Measurements from ENCODE around the gene TPSAB1. TPM values are rescaled to one million over a fixed set of nuclear protein-coding genes. Genes with fewer than 3 reads are reported as not detected.

TPSAB1 gene
- total RNA-seq, 1 donor from 2014 or later = not detected

DNA sequence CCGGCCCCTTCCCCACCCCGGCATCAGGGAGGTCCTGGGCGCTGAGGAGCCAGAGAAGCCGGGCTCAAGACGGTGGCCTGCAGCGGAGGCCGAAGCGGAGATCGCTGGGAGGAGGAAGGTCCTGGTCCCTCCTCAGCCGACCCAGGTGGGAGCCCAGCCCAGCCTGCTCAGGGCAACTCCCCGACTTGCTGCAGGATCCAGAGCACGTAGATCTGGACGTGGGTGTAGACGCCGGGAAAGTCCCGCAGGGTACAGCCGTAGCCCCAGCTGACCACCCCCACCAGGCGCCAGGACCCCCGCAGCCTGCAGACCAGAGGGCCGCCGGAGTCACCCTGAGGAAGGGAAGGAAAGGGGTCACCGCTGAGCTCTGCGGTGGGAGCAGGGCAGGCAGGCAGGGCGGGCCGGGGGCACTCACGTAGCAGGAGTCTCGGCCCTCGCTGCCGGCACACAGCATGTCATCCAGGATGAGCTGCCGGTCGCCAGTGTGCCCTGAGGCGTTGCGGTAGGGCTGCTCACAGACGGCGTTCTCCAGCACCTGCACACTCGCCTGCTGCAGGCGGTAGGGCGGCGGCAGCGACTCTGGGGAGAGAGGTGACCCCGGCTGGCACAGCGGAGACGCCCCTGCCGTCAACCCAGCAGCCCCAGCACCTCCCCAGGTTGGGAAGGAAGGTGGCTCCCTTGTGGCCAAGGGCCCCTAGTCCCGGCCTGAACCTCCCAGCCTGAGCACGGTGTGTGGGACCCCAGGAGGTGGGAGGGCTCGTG lies 20.8 kb downstream of the TPSAB1 start:
- Mint-ChIP-seq H3K4me1 (ENCODE audit: low read depth, unreplicated experiment) (no peaks in the 10 kb centered on the region), H3K36me3 (ENCODE audit: low read depth, unreplicated experiment) (no peaks in the 10 kb centered on the region), H3K27me3 (ENCODE audit: low read depth, unreplicated experiment) (peaks cover 32% of the 10 kb centered on the region), H3K27ac (ENCODE audit: unreplicated experiment) (no peak overlapping the region), H3K4me3 (ENCODE audit: unreplicated experiment) (no peak overlapping the region), H3K9me3 (ENCODE audit: unreplicated experiment) (peaks cover 5% of the 10 kb centered on the region)
- no peaks in the 10 kb centered on the region for H3K9me3 ChIP-seq (ENCODE audit: insufficient read depth, low read depth, low read length)
- no peak overlapping the region for H3K9ac ChIP-seq (ENCODE audit: low read length)
- FAIRE-seq (no peak), DNase-seq (ENCODE audit: low read depth) (no peak)
- no peaks in the 10 kb centered on the region for H3K36me3 ChIP-seq (ENCODE audit: insufficient read depth, low read length)
- TF ChIP-seq EZH2 (IDR thresholded peaks at IDR 0.05; ENCODE audit: insufficient read depth, low read length) = peak; percentile 30
- TF ChIP-seq, protein P1, sequence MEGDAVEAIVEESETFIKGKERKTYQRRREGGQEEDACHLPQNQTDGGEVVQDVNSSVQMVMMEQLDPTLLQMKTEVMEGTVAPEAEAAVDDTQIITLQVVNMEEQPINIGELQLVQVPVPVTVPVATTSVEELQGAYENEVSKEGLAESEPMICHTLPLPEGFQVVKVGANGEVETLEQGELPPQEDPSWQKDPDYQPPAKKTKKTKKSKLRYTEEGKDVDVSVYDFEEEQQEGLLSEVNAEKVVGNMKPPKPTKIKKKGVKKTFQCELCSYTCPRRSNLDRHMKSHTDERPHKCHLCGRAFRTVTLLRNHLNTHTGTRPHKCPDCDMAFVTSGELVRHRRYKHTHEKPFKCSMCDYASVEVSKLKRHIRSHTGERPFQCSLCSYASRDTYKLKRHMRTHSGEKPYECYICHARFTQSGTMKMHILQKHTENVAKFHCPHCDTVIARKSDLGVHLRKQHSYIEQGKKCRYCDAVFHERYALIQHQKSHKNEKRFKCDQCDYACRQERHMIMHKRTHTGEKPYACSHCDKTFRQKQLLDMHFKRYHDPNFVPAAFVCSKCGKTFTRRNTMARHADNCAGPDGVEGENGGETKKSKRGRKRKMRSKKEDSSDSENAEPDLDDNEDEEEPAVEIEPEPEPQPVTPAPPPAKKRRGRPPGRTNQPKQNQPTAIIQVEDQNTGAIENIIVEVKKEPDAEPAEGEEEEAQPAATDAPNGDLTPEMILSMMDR (IDR thresholded peaks at IDR 0.05; ENCODE audit: insufficient read depth, low read depth, low read length) = no peak
- no peak overlapping the region for H2AFZ ChIP-seq (ENCODE audit: low read depth, low read length)
- H3K4me3 ChIP-seq (ENCODE audit: insufficient read depth, low read depth, low read length) = no peak overlapping the region
- H3K4me1 ChIP-seq (ENCODE audit: insufficient read depth, low read length) = no peaks in the 10 kb centered on the region
- H3K27me3 ChIP-seq (ENCODE audit: insufficient read depth, low read length) = peaks cover 26% of the 10 kb centered on the region
- no peaks in the 10 kb centered on the region for H3K79me2 ChIP-seq (ENCODE audit: insufficient read depth, low read length)
- no peaks in the 10 kb centered on the region for H4K20me1 ChIP-seq (ENCODE audit: insufficient read depth, low read length)
- no peak overlapping the region for H3K4me2 ChIP-seq (ENCODE audit: low read length)
- H3K27ac ChIP-seq (ENCODE audit: low read depth, low read length) = no peak overlapping the region

- Mint-ChIP-seq H3K27ac (ENCODE audit: unreplicated experiment) (no peak overlapping the region), H3K4me3 (ENCODE audit: unreplicated experiment) (no peak overlapping the region), H3K4me1 (ENCODE audit: low read depth, unreplicated experiment) (no peaks in the 10 kb centered on the region), H3K27me3 (ENCODE audit: low read depth, unreplicated experiment) (peaks cover 33% of the 10 kb centered on the region), H3K9me3 (ENCODE audit: unreplicated experiment) (peaks cover 5% of the 10 kb centered on the region), H3K36me3 (ENCODE audit: low read depth, unreplicated experiment) (no peaks in the 10 kb centered on the region)
- H3K4me3 ChIP-seq (ENCODE audit: insufficient read depth, low read depth, low read length) = no peak overlapping the region
- H2AFZ ChIP-seq (ENCODE audit: low read depth, low read length) = no peak overlapping the region
- DNase-seq (ENCODE audit: low read depth) (no peak), FAIRE-seq (no peak)
- H3K4me1 ChIP-seq (ENCODE audit: insufficient read depth, low read length) = no peaks in the 10 kb centered on the region
- no peaks in the 10 kb centered on the region for H4K20me1 ChIP-seq (ENCODE audit: insufficient read depth, low read length)
- H3K9me3 ChIP-seq (ENCODE audit: insufficient read depth, low read depth, low read length) = no peaks in the 10 kb centered on the region
- H3K4me2 ChIP-seq (ENCODE audit: low read length) = no peak overlapping the region
- H3K27me3 ChIP-seq (ENCODE audit: insufficient read depth, low read length) = peaks cover 28% of the 10 kb centered on the region
- peak; percentile 4 for TF ChIP-seq EZH2 (IDR thresholded peaks at IDR 0.05; ENCODE audit: insufficient read depth, low read length)
- TF ChIP-seq, protein P1 (IDR thresholded peaks at IDR 0.05; ENCODE audit: insufficient read depth, low read depth, low read length) = no peak
- H3K27ac ChIP-seq (ENCODE audit: low read depth, low read length) = no peak overlapping the region
- no peaks in the 10 kb centered on the region for H3K36me3 ChIP-seq (ENCODE audit: insufficient read depth, low read length)
- H3K9ac ChIP-seq (ENCODE audit: low read length) = no peak overlapping the region
- no peaks in the 10 kb centered on the region for H3K79me2 ChIP-seq (ENCODE audit: insufficient read depth, low read length)
Observed at GRCh38 chr16:1262210-1262845, 21.8 kb downstream of the TPSAB1 start.

DNA sequence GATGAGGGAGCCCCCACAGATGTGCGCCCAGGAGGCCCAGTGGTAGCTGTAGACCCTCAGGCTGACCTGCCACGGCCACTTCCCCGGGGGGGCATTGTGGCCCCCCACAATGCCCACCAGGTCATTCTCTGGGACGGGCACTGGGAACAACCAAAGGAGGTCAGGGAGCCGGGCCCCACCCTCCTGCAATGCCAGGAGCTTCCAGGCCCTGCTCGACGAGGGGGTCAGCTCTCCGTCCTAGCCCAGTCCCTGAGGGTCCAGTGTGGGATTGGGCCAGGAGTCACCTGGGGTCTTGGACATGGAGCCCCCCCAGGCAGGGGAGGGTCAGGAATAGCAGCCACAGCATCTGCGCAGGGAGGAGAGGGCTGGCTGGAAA lies 22.3 kb downstream of the TPSAB1 start:
- no peak overlapping the region for H3K27ac Mint-ChIP-seq (ENCODE audit: unreplicated experiment)
- TF ChIP-seq, protein P1 (IDR thresholded peaks at IDR 0.05; ENCODE audit: insufficient read depth, low read depth, low read length) = no peak
- no peak for TF ChIP-seq EZH2 (IDR thresholded peaks at IDR 0.05; ENCODE audit: insufficient read depth, low read length)
- H3K9me3 ChIP-seq (ENCODE audit: insufficient read depth, low read depth, low read length) = no peaks in the 10 kb centered on the region
- H4K20me1 ChIP-seq (ENCODE audit: insufficient read depth, low read length) = no peaks in the 10 kb centered on the region
- FAIRE-seq (no peak), DNase-seq (ENCODE audit: low read depth) (no peak)
- no peaks in the 10 kb centered on the region for H3K36me3 Mint-ChIP-seq (ENCODE audit: low read depth, unreplicated experiment)
- H3K36me3 ChIP-seq (ENCODE audit: insufficient read depth, low read length) = no peaks in the 10 kb centered on the region
- H3K4me2 ChIP-seq (ENCODE audit: low read length) = no peak overlapping the region
- no peaks in the 10 kb centered on the region for H3K4me1 Mint-ChIP-seq (ENCODE audit: low read depth, unreplicated experiment)
- no peak overlapping the region for H3K4me3 Mint-ChIP-seq (ENCODE audit: unreplicated experiment)
- peaks cover 32% of the 10 kb centered on the region for H3K27me3 Mint-ChIP-seq (ENCODE audit: low read depth, unreplicated experiment)
- no peaks in the 10 kb centered on the region for H3K79me2 ChIP-seq (ENCODE audit: insufficient read depth, low read length)
- no peak overlapping the region for H3K27ac ChIP-seq (ENCODE audit: low read depth, low read length)
- no peak overlapping the region for H3K4me3 ChIP-seq (ENCODE audit: insufficient read depth, low read depth, low read length)
- no peak overlapping the region for H2AFZ ChIP-seq (ENCODE audit: low read depth, low read length)
- peaks cover 5% of the 10 kb centered on the region for H3K9me3 Mint-ChIP-seq (ENCODE audit: unreplicated experiment)
- no peaks in the 10 kb centered on the region for H3K4me1 ChIP-seq (ENCODE audit: insufficient read depth, low read length)
- H3K27me3 ChIP-seq (ENCODE audit: insufficient read depth, low read length) = peaks cover 28% of the 10 kb centered on the region
- no peak overlapping the region for H3K9ac ChIP-seq (ENCODE audit: low read length)
